WTC11 (cell line): ENCODE measurements around the gene RCAN1. TPM values are rescaled to one million over a fixed set of nuclear protein-coding genes. Genes with fewer than 3 reads are reported as not detected.

Experiments used
- ATAC-seq: fragments of 200-7000 bp; cut with Tn5 transposase; 2 replicates; pipeline ENCODE4 v1.10.0; 2021; ENCODE audit warnings: mild to moderate bottlenecking, moderate library complexity
- CTCF ChIA-PET: fragments of 300-600 bp; sonication (Branson Sonifier 250); formaldehyde crosslinking; loops from one replicate; lab custom pipeline; 2021; ENCODE audit warnings: antibody characterized with exemption; lab: Charles Lee
- POLR2A ChIA-PET: fragments of 350-600 bp; sonication (Branson Sonifier 250); formaldehyde crosslinking; loops from one replicate; lab custom pipeline; 2021; ENCODE audit warnings: antibody characterized with exemption; lab: Charles Lee
- DNase-seq: peaks from one replicate; pipeline ENCODE4 v3.0.0; 2021; ENCODE audit warnings: low spot score
- H3K27ac Mint-ChIP-seq: 2 replicates; pipeline ENCODE4 v1.8.0; 2021; ENCODE audit warnings: mixed read lengths
- H3K27me3 Mint-ChIP-seq: 2 replicates; pipeline ENCODE4 v1.8.0; 2021; ENCODE audit warnings: low read depth, mild to moderate bottlenecking, moderate library complexity, mixed read lengths
- H3K36me3 Mint-ChIP-seq: 2 replicates; pipeline ENCODE4 v1.8.0; 2021; ENCODE audit warnings: mixed read lengths
- H3K4me1 Mint-ChIP-seq: 2 replicates; pipeline ENCODE4 v1.8.0; 2022; ENCODE audit warnings: mixed read lengths
- H3K4me3 Mint-ChIP-seq: 2 replicates; pipeline ENCODE4 v1.8.0; 2021; ENCODE audit warnings: mild to moderate bottlenecking, moderate library complexity, mixed read lengths
- H3K9me3 Mint-ChIP-seq: 2 replicates; pipeline ENCODE4 v1.8.0; 2021; ENCODE audit warnings: mixed read lengths
- ARID4B ChIP-seq: sonication (generic); formaldehyde crosslinking; IDR thresholded peaks from 2 replicates; pipeline ENCODE4 v1.8.0; 2023; ENCODE audit warnings: missing genetic modification reagents, mild to moderate bottlenecking, borderline replicate concordance
- ATF3 ChIP-seq: sonication (generic); formaldehyde crosslinking; conservative IDR thresholded peaks from 2 replicates; pipeline ENCODE4 v1.8.1; 2022; ENCODE audit warnings: mild to moderate bottlenecking, missing genetic modification reagents
- CBFB ChIP-seq: sonication (generic); formaldehyde crosslinking; IDR thresholded peaks from 2 replicates; pipeline ENCODE4 v1.8.1; 2022; ENCODE audit warnings: mild to moderate bottlenecking, low read depth, missing genetic modification reagents
- CDX4 ChIP-seq: fragments of 250-450 bp; sonication (Bioruptor Pico); IDR thresholded peaks from 2 replicates; pipeline ENCODE4 v1.9.0; 2021; ENCODE audit warnings: moderate library complexity, mild to moderate bottlenecking, inconsistent platforms, borderline replicate concordance
- CTCF ChIP-seq: fragments of 200-600 bp; IDR thresholded peaks from 2 replicates; pipeline ENCODE4 v1.8.0; 2022; ENCODE audit warnings: antibody characterized with exemption
- E2F1 ChIP-seq: sonication (generic); formaldehyde crosslinking; IDR thresholded peaks from 2 replicates; pipeline ENCODE4 v1.8.0; 2022; ENCODE audit warnings: mild to moderate bottlenecking, missing genetic modification reagents
- GRHL2 ChIP-seq: fragments of 250-450 bp; sonication (Bioruptor Pico); IDR thresholded peaks from 2 replicates; pipeline ENCODE4 v1.8.0; 2022; ENCODE audit warnings: mild to moderate bottlenecking, moderate library complexity; ENCODE audit not compliant: insufficient replicate concordance, severe bottlenecking
- JUN ChIP-seq: sonication (generic); formaldehyde crosslinking; IDR thresholded peaks from 2 replicates; pipeline ENCODE4 v1.8.0; 2023; ENCODE audit warnings: mild to moderate bottlenecking, missing genetic modification reagents
- MLX ChIP-seq: sonication (generic); formaldehyde crosslinking; IDR thresholded peaks from 2 replicates; pipeline ENCODE4 v1.8.1; 2023; ENCODE audit warnings: mild to moderate bottlenecking, missing genetic modification reagents, moderate library complexity
- NFATC4 ChIP-seq: fragments of 250-450 bp; sonication (Bioruptor Pico); IDR thresholded peaks from 2 replicates; pipeline ENCODE4 v1.9.0; 2021; ENCODE audit warnings: mild to moderate bottlenecking
- NFE2L1 ChIP-seq: sonication (generic); formaldehyde crosslinking; IDR thresholded peaks from 2 replicates; pipeline ENCODE4 v1.8.1; 2023; ENCODE audit warnings: missing genetic modification reagents
- TCF7 ChIP-seq: sonication (generic); formaldehyde crosslinking; IDR thresholded peaks from 2 replicates; pipeline ENCODE4 v1.8.0; 2022; ENCODE audit warnings: mild to moderate bottlenecking, low read depth, missing genetic modification reagents, moderate library complexity
- USF1 ChIP-seq: sonication (generic); formaldehyde crosslinking; IDR thresholded peaks from 2 replicates; pipeline ENCODE4 v1.8.0; 2022; ENCODE audit warnings: mild to moderate bottlenecking, missing genetic modification reagents
- ZBTB21 ChIP-seq: sonication (generic); formaldehyde crosslinking; IDR thresholded peaks from 2 replicates; pipeline ENCODE4 v1.8.1; 2023; ENCODE audit warnings: mild to moderate bottlenecking, missing genetic modification reagents, borderline replicate concordance
- ZNF232 ChIP-seq: sonication (generic); formaldehyde crosslinking; IDR thresholded peaks from 2 replicates; pipeline ENCODE4 v1.8.0; 2022; ENCODE audit warnings: mild to moderate bottlenecking, missing genetic modification reagents
- ZNF281 ChIP-seq: sonication (generic); formaldehyde crosslinking; IDR thresholded peaks from 2 replicates; pipeline ENCODE4 v1.8.0; 2023; ENCODE audit warnings: mild to moderate bottlenecking, missing genetic modification reagents
- total RNA-seq: library from RNA; stranded (reverse); gene quantifications from 3 replicates; pipeline ENCODE4 v1.2.3, GENCODE V29; 2021

Gene RCAN1
- total RNA-seq, 1 experiment from 2014 or later: 5.9 TPM

- TF ChIP-seq CDX4 (CRISPR knock-in tag) (no peak), CBFB (CRISPR knock-in tag) (no peak), USF1 (CRISPR knock-in tag) (no peak), CTCF (no peak), TCF7 (CRISPR knock-in tag) (no peak), E2F1 (CRISPR knock-in tag) (no peak), ARID4B (CRISPR knock-in tag) (no peak), ZNF281 (no peak)
- TF ChIP-seq, all 79 proteins: peak for 0
- peaks cover 7% of the 10 kb centered on the region for H3K4me1 Mint-ChIP-seq
- no peaks in the 10 kb centered on the region for H3K9me3 Mint-ChIP-seq
- no peak overlapping the region for H3K4me3 Mint-ChIP-seq
- DNase-seq (no peak), ATAC-seq (no peak)
- no peaks in the 10 kb centered on the region for H3K27me3 Mint-ChIP-seq
- POLR2A ChIA-PET: no interaction called here
- no peak overlapping the region for H3K27ac Mint-ChIP-seq
- CTCF ChIA-PET: interaction anchor here (1.1 to 1.4 kb wide), 2 partner anchors 53 to 86 kb away, joined by 3 to 4 read pairs; no protein-coding TSS in a partner anchor
- no peaks in the 10 kb centered on the region for H3K36me3 Mint-ChIP-seq
These were observed 18.2 kb downstream of the RCAN1 start for GRCh38 chr21:34596561-34597271.

- ATAC-seq (no peak), DNase-seq (no peak)
- Mint-ChIP-seq H3K9me3 (no peaks in the 10 kb centered on the region), H3K27me3 (no peaks in the 10 kb centered on the region), H3K27ac (no peak overlapping the region), H3K4me1 (peaks cover 8% of the 10 kb centered on the region)
- ChIA-PET CTCF (interaction anchor here (1.1 to 1.8 kb wide), 2 partner anchors 52 to 85 kb away, joined by 3 to 8 read pairs; no protein-coding TSS in a partner anchor), POLR2A (interaction anchor here (0.6 kb wide), 1 partner anchor 68 kb away, joined by 3 read pairs; no protein-coding TSS in a partner anchor)
- TF ChIP-seq CDX4 (CRISPR knock-in tag) (no peak), ATF3 (CRISPR knock-in tag) (no peak), JUN (CRISPR knock-in tag) (no peak), GRHL2 (no peak), ZNF232 (CRISPR knock-in tag) (no peak), NFE2L1 (CRISPR knock-in tag) (no peak), ZBTB21 (CRISPR knock-in tag) (no peak), TCF7 (CRISPR knock-in tag) (no peak), MLX (CRISPR knock-in tag) (no peak), NFATC4 (CRISPR knock-in tag) (no peak)
- TF ChIP-seq, all 79 proteins: peak for 0
- Mint-ChIP-seq H3K4me3 (no peak overlapping the region), H3K36me3 (no peaks in the 10 kb centered on the region)
These were observed 19.5 kb downstream of the RCAN1 start for GRCh38 chr21:34595457-34595856.
